OCI-LY7 (cell line): ENCODE measurements around the gene C1QL1.

Source experiments
- CTCF ChIP-seq: fragments of 200-600 bp; sonication (generic); conservative IDR thresholded peaks from 2 replicates; pipeline ENCODE4 v1.5.1; 2014; ENCODE audit warnings: mild to moderate bottlenecking, antibody characterized with exemption, low read length, moderate library complexity, mixed read lengths
- EZH2phosphoT487 ChIP-seq: fragments of 200-600 bp; sonication (generic); IDR thresholded peaks from 2 replicates; pipeline ENCODE4 v1.6.1; 2018; ENCODE audit warnings: low read depth, borderline replicate concordance, mild to moderate bottlenecking, mixed run types, antibody characterized with exemption, low read length, moderate library complexity, mixed read lengths

GRCh38 chr17:44941712-44942331 lies 26.3 kb downstream of the C1QL1 start:
- TF ChIP-seq CTCF, result no peak
- TF ChIP-seq EZH2phosphoT487, result no peak
